C4-2B (cell line): ENCODE measurements around the gene ANKRD24.
"Not testable (repeated sequence)": the region's sequence is repeated elsewhere in the genome, so short reads cannot be mapped to it uniquely, and the experiment has no call there.

Source experiments
- H3K27ac ChIP-seq: fragments of 450-650 bp; 2 replicates; pipeline ENCODE4 v1.5.1; 2017
- CTCF ChIP-seq: fragments of 450-650 bp; conservative IDR thresholded peaks from 2 replicates; pipeline ENCODE4 v1.5.1; 2017; ENCODE audit warnings: mild to moderate bottlenecking

The ANKRD24 gene

GRCh38 chr19:4272894-4273293 is 90.4 kb downstream of the ANKRD24 start:
- no peak overlapping the region for H3K27ac ChIP-seq
- TF ChIP-seq CTCF = no peak

GRCh38 chr19:4274321-4274686 is 91.8 kb downstream of the ANKRD24 start:
- H3K27ac ChIP-seq = not testable (repeated sequence)
